ENCODE measurements around the gene MYLK. TPM values are rescaled to one million over a fixed set of nuclear protein-coding genes. Genes with fewer than 3 reads are reported as not detected.
"Not testable (repeated sequence)": the region's sequence is repeated elsewhere in the genome, so short reads cannot be mapped to it uniquely, and the experiment has no call there.

MYLK gene
- total RNA-seq, 1 experiment from 2014 or later = 23.0 TPM

- H3K27me3 ChIP-seq (replicated peaks; ENCODE audit: control insufficient read depth, insufficient read depth, low read length) = no peaks in the 10 kb centered on the region
- intact Hi-C loops (cut with micrococcal nuclease; ENCODE audit: unreplicated experiment) = no loop called here
- no peaks in the 10 kb centered on the region for H3K36me3 ChIP-seq (ENCODE audit: control insufficient read depth, insufficient read depth, low read length)
- no peak for DNase-seq
- CTCF ChIA-PET = no interaction called here
- no peak overlapping the region for H3K4me3 Mint-ChIP-seq (ENCODE audit: unreplicated experiment)
- H3K27ac Mint-ChIP-seq (ENCODE audit: unreplicated experiment) = no peak overlapping the region
- TF ChIP-seq, protein P1, sequence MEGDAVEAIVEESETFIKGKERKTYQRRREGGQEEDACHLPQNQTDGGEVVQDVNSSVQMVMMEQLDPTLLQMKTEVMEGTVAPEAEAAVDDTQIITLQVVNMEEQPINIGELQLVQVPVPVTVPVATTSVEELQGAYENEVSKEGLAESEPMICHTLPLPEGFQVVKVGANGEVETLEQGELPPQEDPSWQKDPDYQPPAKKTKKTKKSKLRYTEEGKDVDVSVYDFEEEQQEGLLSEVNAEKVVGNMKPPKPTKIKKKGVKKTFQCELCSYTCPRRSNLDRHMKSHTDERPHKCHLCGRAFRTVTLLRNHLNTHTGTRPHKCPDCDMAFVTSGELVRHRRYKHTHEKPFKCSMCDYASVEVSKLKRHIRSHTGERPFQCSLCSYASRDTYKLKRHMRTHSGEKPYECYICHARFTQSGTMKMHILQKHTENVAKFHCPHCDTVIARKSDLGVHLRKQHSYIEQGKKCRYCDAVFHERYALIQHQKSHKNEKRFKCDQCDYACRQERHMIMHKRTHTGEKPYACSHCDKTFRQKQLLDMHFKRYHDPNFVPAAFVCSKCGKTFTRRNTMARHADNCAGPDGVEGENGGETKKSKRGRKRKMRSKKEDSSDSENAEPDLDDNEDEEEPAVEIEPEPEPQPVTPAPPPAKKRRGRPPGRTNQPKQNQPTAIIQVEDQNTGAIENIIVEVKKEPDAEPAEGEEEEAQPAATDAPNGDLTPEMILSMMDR (IDR thresholded peaks at IDR 0.05; ENCODE audit: insufficient read depth in 1 of 2, low read depth in 1 of 2, low read length in 1 of 2, severe bottlenecking in 1 of 2, unreplicated experiment in 1 of 2) = no peak
- no peaks in the 10 kb centered on the region for H3K4me1 Mint-ChIP-seq (ENCODE audit: low read depth, unreplicated experiment)
- H3K4me3 ChIP-seq (ENCODE audit: low read depth, low read length) = no peak overlapping the region
- BruUV-seq (replicated peaks) = no TSS peak
- no peaks in the 10 kb centered on the region for H3K9me3 Mint-ChIP-seq (ENCODE audit: unreplicated experiment)
- no peaks in the 10 kb centered on the region for H3K9me3 ChIP-seq
- no peaks in the 10 kb centered on the region for H3K36me3 Mint-ChIP-seq (ENCODE audit: insufficient read depth, unreplicated experiment)
- POLR2A ChIA-PET = no interaction called here
- no peaks in the 10 kb centered on the region for H3K27me3 Mint-ChIP-seq (ENCODE audit: insufficient read depth, unreplicated experiment)
- H3K4me1 ChIP-seq = no peaks in the 10 kb centered on the region
These were observed 172.8 kb downstream of the MYLK start for GRCh38 chr3:123711356-123711755.

DNA sequence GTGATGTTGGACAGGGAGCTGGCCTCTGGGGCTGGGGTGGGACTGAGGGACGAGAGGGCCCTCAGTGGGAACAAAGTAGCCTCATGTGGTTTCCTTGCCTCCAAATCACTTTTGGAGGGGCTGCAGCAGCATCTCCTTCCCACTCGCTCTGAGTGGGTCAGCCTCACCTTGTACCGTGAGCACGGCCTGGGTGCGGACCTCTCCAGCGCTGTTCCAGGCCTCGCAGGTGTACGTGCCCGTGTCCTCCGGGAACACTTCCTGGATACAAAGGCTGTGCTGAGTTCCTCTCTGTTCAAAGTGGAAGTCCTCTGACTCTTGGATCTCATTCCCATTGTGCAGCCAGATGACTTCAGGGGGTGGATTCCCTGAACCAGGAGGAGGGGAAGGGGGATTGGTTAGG lies 175.6 kb downstream of the MYLK start:
- Mint-ChIP-seq H3K4me1 (ENCODE audit: low read depth, unreplicated experiment) (no peaks in the 10 kb centered on the region), H3K27me3 (ENCODE audit: insufficient read depth, unreplicated experiment) (no peaks in the 10 kb centered on the region), H3K9me3 (ENCODE audit: unreplicated experiment) (no peaks in the 10 kb centered on the region), H3K4me3 (ENCODE audit: unreplicated experiment) (no peak overlapping the region), H3K27ac (ENCODE audit: unreplicated experiment) (no peak overlapping the region), H3K36me3 (ENCODE audit: insufficient read depth, unreplicated experiment) (no peaks in the 10 kb centered on the region)
- TF ChIP-seq, protein P1 (IDR thresholded peaks at IDR 0.05; ENCODE audit: insufficient read depth in 1 of 2, low read depth in 1 of 2, low read length in 1 of 2, severe bottlenecking in 1 of 2, unreplicated experiment in 1 of 2) = no peak
- CTCF ChIA-PET = no interaction called here
- Histone ChIP-seq H3K4me3 (ENCODE audit: low read depth, low read length) (no peak overlapping the region), H3K4me1 (no peaks in the 10 kb centered on the region), H3K36me3 (ENCODE audit: control insufficient read depth, insufficient read depth, low read length) (no peaks in the 10 kb centered on the region), H3K9me3 (no peaks in the 10 kb centered on the region), H3K27me3 (replicated peaks; ENCODE audit: control insufficient read depth, insufficient read depth, low read length) (no peaks in the 10 kb centered on the region)
- POLR2A ChIA-PET = no interaction called here
- intact Hi-C loops (cut with micrococcal nuclease; ENCODE audit: unreplicated experiment) = no loop called here
- BruUV-seq (replicated peaks) = no TSS peak
- no peak for DNase-seq

DNA sequence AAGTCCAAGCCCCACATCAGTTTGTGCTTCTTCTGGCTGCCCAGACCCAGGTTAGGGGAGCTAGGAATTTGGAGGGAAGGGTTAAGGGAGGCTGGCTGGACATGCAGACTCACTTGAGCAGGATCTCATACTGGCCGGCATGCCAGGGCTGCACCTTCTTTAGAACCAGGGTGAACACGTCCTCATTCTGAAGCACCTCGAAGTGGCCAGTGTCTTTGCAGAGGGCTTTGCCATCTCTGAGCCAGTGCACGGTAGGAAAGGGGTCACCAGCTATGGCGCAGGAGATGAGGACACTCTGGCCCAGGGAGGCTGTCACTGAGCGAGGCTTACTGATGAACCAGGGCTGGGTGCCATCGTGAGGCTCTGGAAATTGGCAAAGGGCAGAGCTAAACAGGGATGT lies 176.5 kb downstream of the MYLK start:
- H3K4me1 Mint-ChIP-seq (ENCODE audit: low read depth, unreplicated experiment); H3K27ac Mint-ChIP-seq (ENCODE audit: unreplicated experiment); H3K4me3 ChIP-seq (ENCODE audit: low read depth, low read length); CTCF ChIA-PET; DNase-seq; intact Hi-C loops (cut with micrococcal nuclease; ENCODE audit: unreplicated experiment); BruUV-seq (replicated peaks); H3K9me3 ChIP-seq; H3K4me1 ChIP-seq; H3K27me3 ChIP-seq (replicated peaks; ENCODE audit: control insufficient read depth, insufficient read depth, low read length); H3K36me3 Mint-ChIP-seq (ENCODE audit: insufficient read depth, unreplicated experiment); H3K36me3 ChIP-seq (ENCODE audit: control insufficient read depth, insufficient read depth, low read length); H3K9me3 Mint-ChIP-seq (ENCODE audit: unreplicated experiment); H3K4me3 Mint-ChIP-seq (ENCODE audit: unreplicated experiment); POLR2A ChIA-PET; H3K27me3 Mint-ChIP-seq (ENCODE audit: insufficient read depth, unreplicated experiment): not testable (repeated sequence)

GRCh38 chr3:123706871-123707270 lies 177.3 kb downstream of the MYLK start:
- Mint-ChIP-seq H3K27ac (ENCODE audit: unreplicated experiment) (no peak overlapping the region), H3K9me3 (ENCODE audit: unreplicated experiment) (no peaks in the 10 kb centered on the region), H3K36me3 (ENCODE audit: insufficient read depth, unreplicated experiment) (no peaks in the 10 kb centered on the region), H3K4me3 (ENCODE audit: unreplicated experiment) (no peak overlapping the region), H3K27me3 (ENCODE audit: insufficient read depth, unreplicated experiment) (no peaks in the 10 kb centered on the region), H3K4me1 (ENCODE audit: low read depth, unreplicated experiment) (peaks cover 4% of the 10 kb centered on the region)
- DNase-seq = no peak
- Histone ChIP-seq H3K4me3 (ENCODE audit: low read depth, low read length) (no peak overlapping the region), H3K9me3 (no peaks in the 10 kb centered on the region), H3K27me3 (replicated peaks; ENCODE audit: control insufficient read depth, insufficient read depth, low read length) (no peaks in the 10 kb centered on the region), H3K36me3 (ENCODE audit: control insufficient read depth, insufficient read depth, low read length) (no peaks in the 10 kb centered on the region), H3K4me1 (no peaks in the 10 kb centered on the region)
- BruUV-seq (replicated peaks) = no TSS peak
- CTCF ChIA-PET = no interaction called here
- intact Hi-C loops (cut with micrococcal nuclease; ENCODE audit: unreplicated experiment) = no loop called here
- TF ChIP-seq, protein P1 (IDR thresholded peaks at IDR 0.05; ENCODE audit: insufficient read depth in 1 of 2, low read depth in 1 of 2, low read length in 1 of 2, severe bottlenecking in 1 of 2, unreplicated experiment in 1 of 2) = no peak
- POLR2A ChIA-PET = no interaction called here

Measured in Caco-2 (cell line).